ENCODE measurements around the gene EZH2.

GRCh38 chr7:148782757-148783456 is 101.2 kb downstream of the EZH2 start:
- TF ChIP-seq POLR2AphosphoS5 (IDR thresholded peaks at IDR 0.05) (no peak), CTCF (IDR thresholded peaks at IDR 0.05) (no peak)
